C4-2B (cell line): Measurements from ENCODE around the gene MBOAT2.

Experiments used
- H3K27ac ChIP-seq: fragments of 450-650 bp; 2 replicates; pipeline ENCODE4 v1.5.1; 2017
- CTCF ChIP-seq: fragments of 450-650 bp; conservative IDR thresholded peaks from 2 replicates; pipeline ENCODE4 v1.5.1; 2017; ENCODE audit warnings: mild to moderate bottlenecking
- ZFX ChIP-seq: fragments of 450-650 bp; IDR thresholded peaks from 2 replicates; pipeline ENCODE4 v1.6.1; 2017

MBOAT2 gene

GRCh38 chr2:8987410-8987809, 16.1 kb downstream of the MBOAT2 start:
- H3K27ac ChIP-seq: no peak overlapping the region
- no peak for TF ChIP-seq CTCF
- no peak for TF ChIP-seq ZFX

- no peak overlapping the region for H3K27ac ChIP-seq
- TF ChIP-seq ZFX (no peak), CTCF (no peak; the same call in 1 of the 2 replicates)
Observed at GRCh38 chr2:8986327-8986976, 17.0 kb downstream of the MBOAT2 start.

GRCh38 chr2:8985561-8986326, 17.7 kb downstream of the MBOAT2 start:
- TF ChIP-seq CTCF (no peak), ZFX (no peak)
- no peak overlapping the region for H3K27ac ChIP-seq

GRCh38 chr2:8984855-8985254, 18.6 kb downstream of the MBOAT2 start:
- TF ChIP-seq CTCF (no peak), ZFX (no peak)
- no peak overlapping the region for H3K27ac ChIP-seq

GRCh38 chr2:8984157-8984556, 19.3 kb downstream of the MBOAT2 start:
- TF ChIP-seq ZFX: no peak
- no peak for TF ChIP-seq CTCF
- H3K27ac ChIP-seq: no peak overlapping the region

- H3K27ac ChIP-seq: no peak overlapping the region
- no peak for TF ChIP-seq ZFX
- no peak for TF ChIP-seq CTCF
Observed at GRCh38 chr2:8983571-8983970, 19.9 kb downstream of the MBOAT2 start.

GRCh38 chr2:8981876-8982275, 21.6 kb downstream of the MBOAT2 start:
- TF ChIP-seq CTCF: no peak
- no peak for TF ChIP-seq ZFX
- no peak overlapping the region for H3K27ac ChIP-seq
